Fibroblast of lung (primary cell): ENCODE results near the gene KRTAP12-4. TPM values are rescaled to one million over a fixed set of nuclear protein-coding genes. Genes with fewer than 3 reads are reported as not detected.

Experiments used
- DNase-seq, 2 donors: peaks; one replicate each; pipeline versions ENCODE4 v3.0.0 to v3.0.0-alpha.2; 2010; ENCODE audit warnings: low read depth in 2 of 2
- H2AFZ ChIP-seq: 2 replicates; pipeline ENCODE4 v1.5.1; 2012; ENCODE audit warnings: low read length, control low read depth, inconsistent platforms
- H3K27ac ChIP-seq: 2 replicates; pipeline ENCODE4 v1.5.1; 2011; ENCODE audit warnings: low read length, control low read depth; ENCODE audit not compliant: insufficient read depth
- H3K27me3 ChIP-seq: 2 replicates; pipeline ENCODE4 v1.5.1; 2011; ENCODE audit warnings: mild to moderate bottlenecking, low read length; ENCODE audit not compliant: control insufficient read depth, insufficient read depth
- H3K36me3 ChIP-seq: 2 replicates; pipeline ENCODE4 v1.5.1; 2011; ENCODE audit warnings: low read length; ENCODE audit not compliant: control insufficient read depth, insufficient read depth
- H3K4me1 ChIP-seq: 2 replicates; pipeline ENCODE4 v1.5.1; 2011; ENCODE audit warnings: low read length; ENCODE audit not compliant: control insufficient read depth, insufficient read depth; ENCODE audit errors: extremely low read depth
- H3K4me2 ChIP-seq: 2 replicates; pipeline ENCODE4 v1.5.1; 2011; ENCODE audit warnings: low read length, control low read depth; ENCODE audit not compliant: insufficient read depth; ENCODE audit errors: extremely low read depth
- H3K4me3 ChIP-seq, 4 experiments: fragments of 200-600 bp in 1 of 4; sonication (generic) in 1 of 4; replicated peaks in 1 of 4; 2 replicates each; pipeline ENCODE4 v1.5.1; 2011 to 2016; ENCODE audit warnings: low read length in 4 of 4, low read depth in 3 of 4, mild to moderate bottlenecking in 3 of 4, control low read depth in 2 of 4, inconsistent platforms in 1 of 4, mixed read lengths in 1 of 4; ENCODE audit not compliant: insufficient read depth in 1 of 4; ENCODE audit errors: control extremely low read depth in 1 of 4
- H3K79me2 ChIP-seq: 2 replicates; pipeline ENCODE4 v1.5.1; 2012; ENCODE audit warnings: mild to moderate bottlenecking, low read length, inconsistent platforms; ENCODE audit not compliant: control insufficient read depth, insufficient read depth
- H3K9ac ChIP-seq: 2 replicates; pipeline ENCODE4 v1.5.1; 2011; ENCODE audit warnings: mild to moderate bottlenecking, low read length, control low read depth; ENCODE audit not compliant: insufficient read depth
- H3K9me3 ChIP-seq: 2 replicates; pipeline ENCODE4 v1.5.1; 2012; ENCODE audit warnings: low read depth, low read length; ENCODE audit not compliant: control insufficient read depth, insufficient read depth
- H4K20me1 ChIP-seq: 2 replicates; pipeline ENCODE4 v1.5.1; 2011; ENCODE audit warnings: low read length; ENCODE audit not compliant: control insufficient read depth, insufficient read depth; ENCODE audit errors: extremely low read depth
- EZH2 ChIP-seq: IDR thresholded peaks from 2 replicates; pipeline ENCODE4 v1.5.1; 2012; ENCODE audit warnings: low read length, control low read depth, mild to moderate bottlenecking; ENCODE audit errors: missing control alignments
- polyA plus RNA-seq, 2 donors: library from polyadenylated mRNA; depleted of rRNA in 1 of 2; stranded (reverse) in 1 of 2; unstranded in 1 of 2; fragments of >200 nt; gene quantifications; 2 replicates each; pipeline ENCODE4 v1.2.1, GENCODE V29; 2011 to 2012; ENCODE audit warnings: missing spikeins in 1 of 2
- total RNA-seq: library from RNA; depleted of rRNA; stranded (reverse); fragments of >200 nt; gene quantifications from 2 replicates; pipeline ENCODE4 v1.2.1, GENCODE V29; 2014
- TF ChIP-seq, protein P1 (sequence below), 2 donors: IDR thresholded peaks in 1 of 2; conservative IDR thresholded peaks in 1 of 2; 1 replicate in 1 of 2; 2 replicates in 1 of 2; pipeline ENCODE4 v1.5.1; 2011 to 2012; ENCODE audit warnings: low read length in 2 of 2, control low read depth in 1 of 2, inconsistent platforms in 1 of 2, low read depth in 1 of 2, mild to moderate bottlenecking in 1 of 2

Gene KRTAP12-4
- total and polyA plus RNA-seq, 2 donors (not counting 1 experiment from before 2014, with no cell fraction given) = not detected

DNA sequence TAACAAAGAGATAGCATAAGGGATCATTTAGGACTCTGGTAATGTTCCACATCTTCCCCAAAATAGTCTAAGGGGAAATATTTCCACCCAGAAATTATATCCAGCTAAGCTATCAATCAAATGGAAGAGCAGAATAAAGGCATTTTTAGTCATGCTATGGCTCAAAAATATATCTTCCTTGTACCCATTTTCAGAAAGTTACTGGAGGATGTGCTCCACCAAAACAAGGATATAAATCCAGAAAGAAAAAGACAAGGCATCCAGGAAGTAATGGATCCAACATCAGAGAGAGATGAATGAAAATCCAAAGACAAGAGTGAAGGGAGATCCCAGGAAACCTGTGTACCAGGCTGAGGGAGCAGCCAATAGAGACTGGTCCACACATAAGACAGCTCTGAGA is 45.3 kb downstream of the KRTAP12-4 start:
- H2AFZ ChIP-seq = no peak overlapping the region
- TF ChIP-seq EZH2 = no peak
- TF ChIP-seq, protein P1, sequence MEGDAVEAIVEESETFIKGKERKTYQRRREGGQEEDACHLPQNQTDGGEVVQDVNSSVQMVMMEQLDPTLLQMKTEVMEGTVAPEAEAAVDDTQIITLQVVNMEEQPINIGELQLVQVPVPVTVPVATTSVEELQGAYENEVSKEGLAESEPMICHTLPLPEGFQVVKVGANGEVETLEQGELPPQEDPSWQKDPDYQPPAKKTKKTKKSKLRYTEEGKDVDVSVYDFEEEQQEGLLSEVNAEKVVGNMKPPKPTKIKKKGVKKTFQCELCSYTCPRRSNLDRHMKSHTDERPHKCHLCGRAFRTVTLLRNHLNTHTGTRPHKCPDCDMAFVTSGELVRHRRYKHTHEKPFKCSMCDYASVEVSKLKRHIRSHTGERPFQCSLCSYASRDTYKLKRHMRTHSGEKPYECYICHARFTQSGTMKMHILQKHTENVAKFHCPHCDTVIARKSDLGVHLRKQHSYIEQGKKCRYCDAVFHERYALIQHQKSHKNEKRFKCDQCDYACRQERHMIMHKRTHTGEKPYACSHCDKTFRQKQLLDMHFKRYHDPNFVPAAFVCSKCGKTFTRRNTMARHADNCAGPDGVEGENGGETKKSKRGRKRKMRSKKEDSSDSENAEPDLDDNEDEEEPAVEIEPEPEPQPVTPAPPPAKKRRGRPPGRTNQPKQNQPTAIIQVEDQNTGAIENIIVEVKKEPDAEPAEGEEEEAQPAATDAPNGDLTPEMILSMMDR (conservative IDR thresholded peaks at IDR 0.05 in 1 of 2, IDR thresholded peaks at IDR 0.05 in 1 of 2; ENCODE audit: low read depth in 1 of 2, low read length in 2 of 2) = no peak
- no peaks in the 10 kb centered on the region for H4K20me1 ChIP-seq
- H3K79me2 ChIP-seq = no peaks in the 10 kb centered on the region
- H3K27ac ChIP-seq = no peak overlapping the region
- no peak for DNase-seq
- H3K9ac ChIP-seq = no peak overlapping the region
- H3K4me3 ChIP-seq = no peak overlapping the region
- H3K4me2 ChIP-seq = no peak overlapping the region
- no peaks in the 10 kb centered on the region for H3K9me3 ChIP-seq
- H3K36me3 ChIP-seq = no peaks in the 10 kb centered on the region
- no peaks in the 10 kb centered on the region for H3K4me1 ChIP-seq
- no peaks in the 10 kb centered on the region for H3K27me3 ChIP-seq

GRCh38 chr21:44606495-44606894 is 48.0 kb downstream of the KRTAP12-4 start:
- Histone ChIP-seq H3K4me3 (no peak overlapping the region), H3K27ac (no peak overlapping the region)

More at GRCh38 chr21:44606495-44606894, 48.0 kb downstream of the KRTAP12-4 start:
- TF ChIP-seq, protein P1 (conservative IDR thresholded peaks at IDR 0.05 in 1 of 2, IDR thresholded peaks at IDR 0.05 in 1 of 2; ENCODE audit: low read depth in 1 of 2, low read length in 2 of 2) = no peak
- TF ChIP-seq EZH2 = no peak
- Histone ChIP-seq H3K9ac (no peak overlapping the region), H3K36me3 (no peaks in the 10 kb centered on the region), H2AFZ (no peak overlapping the region), H3K27me3 (no peaks in the 10 kb centered on the region), H3K4me1 (no peaks in the 10 kb centered on the region), H3K9me3 (no peaks in the 10 kb centered on the region), H3K79me2 (no peaks in the 10 kb centered on the region), H4K20me1 (no peaks in the 10 kb centered on the region), H3K4me2 (no peak overlapping the region)
- DNase-seq = no peak

Other genes starting within 250 kb of the KRTAP12-4 start
- 0.26 and 0.50 TPM in 2 replicates for gene LRRC3, start 199.1 kb downstream of the KRTAP12-4 start, total RNA-seq
- gene LRRC3, start 199.1 kb downstream of the KRTAP12-4 start, polyA plus RNA-seq = 0.43 and 0.52 TPM in 2 replicates
- gene KRTAP10-1, start 114.5 kb downstream of the KRTAP12-4 start, total RNA-seq = not detected in 2 replicates
- not detected in 2 replicates for gene KRTAP10-1, start 114.5 kb downstream of the KRTAP12-4 start, polyA plus RNA-seq
- not detected in 2 replicates for gene KRTAP10-2, start 103.2 kb downstream of the KRTAP12-4 start, total RNA-seq
- gene KRTAP10-2, start 103.2 kb downstream of the KRTAP12-4 start, polyA plus RNA-seq = not detected in 2 replicates
- not detected in 2 replicates for gene KRTAP10-3, start 95.9 kb downstream of the KRTAP12-4 start, total RNA-seq
- not detected in 2 replicates for gene KRTAP10-3, start 95.9 kb downstream of the KRTAP12-4 start, polyA plus RNA-seq
- gene KRTAP10-4, start 80.9 kb downstream of the KRTAP12-4 start, total RNA-seq = not detected in 2 replicates
- gene KRTAP10-4, start 80.9 kb downstream of the KRTAP12-4 start, polyA plus RNA-seq = not detected in 2 replicates
- gene KRTAP10-5, start 74.1 kb downstream of the KRTAP12-4 start, total RNA-seq = not detected in 2 replicates
- gene KRTAP10-5, start 74.1 kb downstream of the KRTAP12-4 start, polyA plus RNA-seq = not detected in 2 replicates
- gene KRTAP10-6, start 62.2 kb downstream of the KRTAP12-4 start, total RNA-seq = not detected in 2 replicates
- not detected in 2 replicates for gene KRTAP10-6, start 62.2 kb downstream of the KRTAP12-4 start, polyA plus RNA-seq
- gene KRTAP10-7, start 54.1 kb downstream of the KRTAP12-4 start, total RNA-seq = not detected in 2 replicates
- gene KRTAP10-7, start 54.1 kb downstream of the KRTAP12-4 start, polyA plus RNA-seq = not detected in 2 replicates
- not detected in 2 replicates for gene KRTAP10-8, start 42.6 kb downstream of the KRTAP12-4 start, total RNA-seq
- not detected in 2 replicates for gene KRTAP10-8, start 42.6 kb downstream of the KRTAP12-4 start, polyA plus RNA-seq
- gene KRTAP10-9, start 27.6 kb downstream of the KRTAP12-4 start, total RNA-seq = not detected in 2 replicates
- not detected in 2 replicates for gene KRTAP10-9, start 27.6 kb downstream of the KRTAP12-4 start, polyA plus RNA-seq
- not detected in 2 replicates for gene KRTAP10-10, start 17.3 kb downstream of the KRTAP12-4 start, total RNA-seq
- not detected in 2 replicates for gene KRTAP10-10, start 17.3 kb downstream of the KRTAP12-4 start, polyA plus RNA-seq
- not detected in 2 replicates for gene KRTAP10-11, start 8.2 kb downstream of the KRTAP12-4 start, total RNA-seq
- not detected in 2 replicates for gene KRTAP10-11, start 8.2 kb downstream of the KRTAP12-4 start, polyA plus RNA-seq
- gene KRTAP12-3, start 3.3 kb upstream of the KRTAP12-4 start, total RNA-seq = not detected in 2 replicates
- not detected in 2 replicates for gene KRTAP12-3, start 3.3 kb upstream of the KRTAP12-4 start, polyA plus RNA-seq
- not detected in 2 replicates for gene KRTAP12-2, start 12.3 kb upstream of the KRTAP12-4 start, total RNA-seq
- not detected in 2 replicates for gene KRTAP12-2, start 12.3 kb upstream of the KRTAP12-4 start, polyA plus RNA-seq
- gene KRTAP12-1, start 27.5 kb upstream of the KRTAP12-4 start, total RNA-seq = not detected in 2 replicates
- not detected in 2 replicates for gene KRTAP12-1, start 27.5 kb upstream of the KRTAP12-4 start, polyA plus RNA-seq
- gene KRTAP10-12, start 42.5 kb upstream of the KRTAP12-4 start, total RNA-seq = not detected in 2 replicates
- not detected in 2 replicates for gene KRTAP10-12, start 42.5 kb upstream of the KRTAP12-4 start, polyA plus RNA-seq
- gene TSPEAR, start 56.9 kb upstream of the KRTAP12-4 start, total RNA-seq = not detected in 2 replicates
- not detected in 2 replicates for gene TSPEAR, start 56.9 kb upstream of the KRTAP12-4 start, polyA plus RNA-seq
- gene UBE2G2, start 147.2 kb upstream of the KRTAP12-4 start, total RNA-seq = 61.9 and 74.2 TPM in 2 replicates
- 49.7 and 63.6 TPM in 2 replicates for gene UBE2G2, start 147.2 kb upstream of the KRTAP12-4 start, polyA plus RNA-seq
- 74.2 and 96.3 TPM in 2 replicates for gene SUMO3, start 163.4 kb upstream of the KRTAP12-4 start, total RNA-seq
- gene SUMO3, start 163.4 kb upstream of the KRTAP12-4 start, polyA plus RNA-seq = 190 and 230 TPM in 2 replicates
- gene PTTG1IP, start 219.0 kb upstream of the KRTAP12-4 start, total RNA-seq = 159 and 240 TPM in 2 replicates
- 209 and 229 TPM in 2 replicates for gene PTTG1IP, start 219.0 kb upstream of the KRTAP12-4 start, polyA plus RNA-seq